BE2C (cell line): ENCODE data around the gene NUP62.

Source experiments
- DNase-seq: peaks from one replicate; pipeline ENCODE4 v3.0.0-alpha.2; 2020
- H3K27me3 ChIP-seq: fragments of 250-450 bp; sonication (Bioruptor Pico); 2 replicates; pipeline ENCODE4 v1.5.1; 2020; ENCODE audit warnings: mild to moderate bottlenecking
- H3K36me3 ChIP-seq: fragments of 250-450 bp; sonication (Bioruptor Pico); 2 replicates; pipeline ENCODE4 v1.5.1; 2020; ENCODE audit warnings: mild to moderate bottlenecking
- H3K4me1 ChIP-seq: fragments of 250-450 bp; sonication (Bioruptor Pico); 2 replicates; pipeline ENCODE4 v1.5.1; 2020
- H3K4me3 ChIP-seq: 2 replicates; pipeline ENCODE4 v1.5.1; 2011; ENCODE audit warnings: low read depth, low read length
- H3K9me3 ChIP-seq: fragments of 250-450 bp; sonication (Bioruptor Pico); 2 replicates; pipeline ENCODE4 v1.5.1; 2020
- TF ChIP-seq, protein P1 (sequence below): IDR thresholded peaks from 2 replicates; pipeline ENCODE4 v1.5.1; 2012; ENCODE audit warnings: mild to moderate bottlenecking, low read depth, low read length

Gene NUP62

DNA sequence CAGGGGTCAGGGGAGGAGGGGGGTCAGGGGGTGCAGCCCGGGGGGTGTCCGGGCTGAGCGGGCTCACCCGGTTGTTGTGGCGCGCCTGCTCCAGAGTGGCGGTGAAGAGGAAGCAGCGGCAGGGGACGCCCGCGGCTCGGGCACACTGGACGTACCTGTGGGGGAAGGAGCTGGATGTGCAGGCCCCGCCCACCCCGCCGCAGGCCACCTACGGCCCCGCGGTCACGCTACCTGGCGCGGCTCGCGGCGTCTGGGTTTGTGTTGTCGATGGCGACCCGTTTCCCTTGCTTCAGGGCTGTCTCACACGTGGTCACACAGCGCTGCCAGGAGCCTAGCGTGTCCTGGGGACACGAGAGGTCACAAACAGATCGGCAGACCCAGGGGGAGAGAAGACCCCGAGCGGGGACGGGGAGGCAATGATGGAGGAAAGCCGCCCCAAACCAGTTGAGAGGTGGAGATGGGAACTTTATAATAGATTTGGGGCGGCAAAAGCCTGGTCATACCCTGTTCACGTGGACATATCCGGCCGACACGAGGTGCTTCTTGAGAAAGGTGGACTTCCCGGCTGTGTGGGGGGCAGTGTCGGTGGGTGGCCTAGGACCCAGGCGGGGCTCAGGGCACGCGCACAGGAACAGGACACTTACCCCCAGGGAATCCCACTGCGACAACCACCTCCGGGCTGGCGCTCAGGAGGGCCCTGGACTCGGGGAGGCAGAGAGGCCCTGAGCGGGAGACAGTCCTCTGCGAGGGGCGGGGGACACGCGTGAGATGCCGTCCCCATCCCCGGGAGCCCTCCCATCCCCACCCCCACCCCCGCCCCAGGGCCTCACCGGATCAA, 67.5 kb downstream of the NUP62 start:
- TF ChIP-seq, protein P1, sequence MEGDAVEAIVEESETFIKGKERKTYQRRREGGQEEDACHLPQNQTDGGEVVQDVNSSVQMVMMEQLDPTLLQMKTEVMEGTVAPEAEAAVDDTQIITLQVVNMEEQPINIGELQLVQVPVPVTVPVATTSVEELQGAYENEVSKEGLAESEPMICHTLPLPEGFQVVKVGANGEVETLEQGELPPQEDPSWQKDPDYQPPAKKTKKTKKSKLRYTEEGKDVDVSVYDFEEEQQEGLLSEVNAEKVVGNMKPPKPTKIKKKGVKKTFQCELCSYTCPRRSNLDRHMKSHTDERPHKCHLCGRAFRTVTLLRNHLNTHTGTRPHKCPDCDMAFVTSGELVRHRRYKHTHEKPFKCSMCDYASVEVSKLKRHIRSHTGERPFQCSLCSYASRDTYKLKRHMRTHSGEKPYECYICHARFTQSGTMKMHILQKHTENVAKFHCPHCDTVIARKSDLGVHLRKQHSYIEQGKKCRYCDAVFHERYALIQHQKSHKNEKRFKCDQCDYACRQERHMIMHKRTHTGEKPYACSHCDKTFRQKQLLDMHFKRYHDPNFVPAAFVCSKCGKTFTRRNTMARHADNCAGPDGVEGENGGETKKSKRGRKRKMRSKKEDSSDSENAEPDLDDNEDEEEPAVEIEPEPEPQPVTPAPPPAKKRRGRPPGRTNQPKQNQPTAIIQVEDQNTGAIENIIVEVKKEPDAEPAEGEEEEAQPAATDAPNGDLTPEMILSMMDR = no peak
- Histone ChIP-seq H3K36me3 (peaks cover 85% of the 10 kb centered on the region), H3K27me3 (no peaks in the 10 kb centered on the region), H3K4me3 (no peak overlapping the region), H3K9me3 (no peaks in the 10 kb centered on the region; the same call in 1 of the 2 replicates), H3K4me1 (peaks cover 25% of the 10 kb centered on the region)
- no peak for DNase-seq

DNA sequence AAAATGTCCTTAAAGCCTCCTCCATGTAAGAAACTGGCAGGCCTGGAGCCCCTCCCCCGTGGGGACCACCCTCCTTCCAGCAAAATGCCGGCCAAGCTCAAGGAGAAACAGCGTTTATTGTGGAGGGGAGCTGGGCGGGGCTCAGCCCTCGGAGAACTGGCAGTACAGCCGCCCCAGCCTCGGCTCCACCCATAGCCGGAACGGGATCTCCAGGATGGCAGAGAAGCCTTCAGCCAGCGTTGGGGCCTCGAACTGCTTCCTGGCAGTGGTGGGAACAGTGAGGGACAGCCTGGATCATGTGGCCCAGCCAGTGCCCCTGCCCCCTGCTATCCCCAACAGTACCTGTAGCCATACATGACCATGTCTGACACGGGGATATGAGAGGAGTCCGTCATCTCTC, 68.2 kb downstream of the NUP62 start:
- no peaks in the 10 kb centered on the region; the same call in 1 of the 2 replicates for H3K9me3 ChIP-seq
- DNase-seq = no peak
- peaks cover 19% of the 10 kb centered on the region for H3K4me1 ChIP-seq
- TF ChIP-seq, protein P1 = no peak
- H3K4me3 ChIP-seq = no peak overlapping the region
- no peaks in the 10 kb centered on the region for H3K27me3 ChIP-seq
- H3K36me3 ChIP-seq = peaks cover 86% of the 10 kb centered on the region

DNA sequence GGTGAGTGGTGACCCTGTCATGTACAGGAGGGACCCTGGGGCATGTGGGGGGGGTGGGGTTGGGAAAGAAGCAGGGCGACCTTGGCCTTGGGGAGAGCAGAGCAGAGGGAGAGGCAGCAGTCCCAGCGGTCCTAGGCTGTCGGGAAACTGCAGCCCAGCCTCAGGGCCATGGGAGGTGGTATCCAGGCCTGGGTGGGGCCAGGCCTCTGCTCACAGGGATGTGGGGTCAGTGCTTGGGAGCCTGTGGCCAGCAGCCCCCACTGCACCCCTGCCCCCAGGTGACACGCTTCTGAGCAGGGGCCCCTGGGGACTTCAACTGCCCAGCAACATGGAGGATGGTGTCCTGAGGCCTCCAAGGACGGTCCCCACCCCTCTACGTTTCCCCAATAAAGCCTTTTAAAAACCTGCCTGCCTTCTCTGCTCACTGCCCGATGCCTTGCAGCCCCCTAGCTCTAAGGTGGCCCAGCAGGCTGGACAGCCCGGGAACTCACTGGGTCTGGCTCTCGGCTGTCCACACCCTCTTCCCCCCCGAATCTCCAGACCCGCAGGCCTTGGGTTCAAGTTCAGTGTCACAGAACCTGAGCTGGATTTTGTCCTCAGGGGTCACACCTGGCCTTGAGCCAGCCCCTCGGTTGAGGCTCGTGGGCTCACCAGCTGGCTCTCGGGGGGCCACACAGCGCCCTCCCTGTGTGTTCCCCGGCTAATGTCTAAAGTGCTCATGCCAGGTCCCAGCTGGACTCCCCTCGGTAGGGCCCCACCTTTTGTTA, 68.8 kb downstream of the NUP62 start:
- Histone ChIP-seq H3K9me3 (no peaks in the 10 kb centered on the region; the same call in 1 of the 2 replicates), H3K4me3 (no peak overlapping the region), H3K4me1 (peaks cover 14% of the 10 kb centered on the region), H3K27me3 (no peaks in the 10 kb centered on the region), H3K36me3 (peaks cover 90% of the 10 kb centered on the region)
- TF ChIP-seq, protein P1 = no peak
- no peak for DNase-seq

DNA sequence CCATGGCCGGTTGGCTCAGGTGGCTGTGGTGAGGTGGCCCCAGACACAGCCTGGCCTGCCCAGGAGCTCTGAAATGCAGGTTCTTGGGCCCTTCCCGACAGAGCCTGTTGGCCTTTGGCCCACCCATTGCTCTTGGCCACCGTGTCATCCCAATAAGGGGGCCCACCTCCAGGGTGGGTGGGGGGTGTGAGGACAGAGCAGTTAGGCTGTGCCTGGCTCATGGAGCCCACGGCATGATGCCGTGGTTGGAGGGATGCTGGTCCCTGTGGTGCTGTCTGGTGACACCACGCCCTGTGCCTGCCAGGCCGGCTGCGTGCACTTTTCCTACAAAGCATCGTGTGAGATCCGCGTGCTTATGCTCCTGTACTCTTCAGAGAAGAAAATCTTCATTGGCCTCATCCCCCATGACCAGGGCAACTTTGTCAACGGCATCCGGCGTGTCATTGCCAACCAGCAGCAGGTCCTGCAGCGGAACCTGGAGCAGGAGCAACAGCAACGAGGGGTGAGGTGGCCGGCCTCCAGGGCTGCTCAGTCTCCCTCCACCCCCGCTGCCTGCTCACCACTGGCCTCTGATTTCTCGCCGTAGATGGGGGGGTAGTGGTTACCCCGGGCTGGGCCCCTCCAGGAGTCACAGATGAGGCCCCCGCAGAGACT, 69.5 kb downstream of the NUP62 start:
- Histone ChIP-seq H3K27me3 (no peaks in the 10 kb centered on the region), H3K36me3 (peaks cover 90% of the 10 kb centered on the region), H3K4me1 (peaks cover 11% of the 10 kb centered on the region), H3K4me3 (no peak overlapping the region), H3K9me3 (no peaks in the 10 kb centered on the region; the same call in 1 of the 2 replicates)
- TF ChIP-seq, protein P1 = no peak
- DNase-seq = no peak

DNA sequence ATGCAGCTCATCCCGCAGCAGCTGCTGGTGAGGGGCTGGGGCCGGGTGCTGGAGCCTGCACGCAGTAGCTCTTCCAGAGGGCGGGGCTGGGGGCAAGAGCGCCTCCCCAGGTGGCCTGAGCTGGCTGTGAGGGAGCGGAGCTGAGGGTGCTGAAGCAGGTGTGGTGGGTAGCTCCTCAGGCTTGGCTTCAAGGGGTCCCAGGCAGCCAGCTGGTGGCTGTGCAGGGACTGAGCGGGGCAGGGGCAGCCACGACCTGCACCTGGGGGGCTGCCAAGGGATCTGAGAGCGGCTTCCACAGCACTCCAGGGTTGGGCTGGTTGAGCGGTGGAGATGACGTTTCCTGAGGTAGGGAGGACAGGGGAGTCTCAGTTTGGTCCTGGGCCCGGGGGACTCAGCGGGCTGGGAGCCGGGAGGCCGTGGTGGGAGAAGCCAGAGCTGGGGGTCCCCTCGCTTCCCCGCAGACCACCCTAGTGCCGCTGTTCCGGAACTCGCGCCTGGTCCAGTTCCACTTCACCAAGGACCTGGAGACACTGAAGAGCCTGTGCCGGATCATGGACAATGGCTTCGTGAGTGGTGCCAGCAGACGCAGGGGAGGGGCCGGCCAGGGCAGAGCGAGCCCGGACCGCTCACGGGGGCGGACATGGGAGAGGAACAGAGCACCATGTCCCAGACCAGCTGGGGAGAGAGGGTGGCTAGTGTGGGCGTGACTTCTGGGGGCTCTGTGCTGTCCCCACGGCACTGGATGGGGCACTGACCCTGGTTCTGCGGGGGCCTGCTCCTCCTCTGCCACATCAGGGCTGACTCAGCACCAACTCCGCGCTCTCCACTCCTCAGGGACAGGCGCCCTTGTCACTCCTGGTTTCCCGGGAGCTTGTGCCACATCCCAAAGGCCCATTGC, 71.0 kb downstream of the NUP62 start:
- H3K4me1 ChIP-seq = peaks cover 11% of the 10 kb centered on the region
- TF ChIP-seq, protein P1 = no peak
- H3K9me3 ChIP-seq = no peaks in the 10 kb centered on the region; the same call in 1 of the 2 replicates
- no peak for DNase-seq
- no peaks in the 10 kb centered on the region for H3K27me3 ChIP-seq
- peaks cover 82% of the 10 kb centered on the region for H3K36me3 ChIP-seq
- no peak overlapping the region for H3K4me3 ChIP-seq
